K562 (cell line): ENCODE measurements around the gene PRODH2. TPM values are rescaled to one million over a fixed set of nuclear protein-coding genes. Genes with fewer than 3 reads are reported as not detected.

ENCODE experiments used
- ARID2 ChIP-seq: fragments of 450-650 bp; IDR thresholded peaks from 2 replicates; pipeline ENCODE4 v1.6.1; 2017; ENCODE audit warnings: antibody characterized with exemption, mild to moderate bottlenecking
- ATF3 ChIP-seq, 2 experiments: fragments of 450-650 bp in 1 of 2; sonication (generic) in 1 of 2; formaldehyde crosslinking in 1 of 2; IDR thresholded peaks in 1 of 2; conservative IDR thresholded peaks in 1 of 2; 2 replicates each; pipeline versions ENCODE4 v1.6.1 to v1.8.1; 2016 to 2023; ENCODE audit warnings: mild to moderate bottlenecking in 2 of 2, moderate library complexity in 2 of 2, inconsistent platforms in 1 of 2, missing genetic modification reagents in 1 of 2
- ATF6 ChIP-seq: sonication (generic); formaldehyde crosslinking; IDR thresholded peaks from 2 replicates; pipeline ENCODE4 v1.4.0; 2020; ENCODE audit warnings: mild to moderate bottlenecking, missing genetic modification reagents
- DNMT1 ChIP-seq: fragments of 450-650 bp; IDR thresholded peaks from 2 replicates; pipeline ENCODE4 v1.6.1; 2016; ENCODE audit warnings: antibody characterized with exemption, mild to moderate bottlenecking
- E2F4 ChIP-seq: sonication (generic); formaldehyde crosslinking; IDR thresholded peaks from 2 replicates; pipeline ENCODE4 v1.8.0; 2022; ENCODE audit warnings: mild to moderate bottlenecking, low read depth, missing genetic modification reagents
- EHMT2 ChIP-seq: fragments of 450-650 bp; IDR thresholded peaks from 2 replicates; pipeline ENCODE4 v1.6.1; 2018; ENCODE audit warnings: antibody characterized with exemption
- MIER1 ChIP-seq: fragments of 450-650 bp; IDR thresholded peaks from 2 replicates; pipeline ENCODE4 v1.6.1; 2016; ENCODE audit warnings: antibody characterized with exemption, mild to moderate bottlenecking, low read depth
- NCOA1 ChIP-seq: fragments of 450-650 bp; IDR thresholded peaks from 2 replicates; pipeline ENCODE4 v1.6.1; 2016; ENCODE audit warnings: low read depth
- NKRF ChIP-seq: fragments of 450-650 bp; IDR thresholded peaks from 2 replicates; pipeline ENCODE4 v1.6.1; 2016; ENCODE audit warnings: borderline replicate concordance
- TCF7 ChIP-seq: sonication (generic); IDR thresholded peaks from 2 replicates; pipeline ENCODE4 v1.6.1; 2016; ENCODE audit warnings: antibody characterized with exemption, borderline replicate concordance
- TEAD4 ChIP-seq, 2 experiments: sonication (generic) in 1 of 2; formaldehyde crosslinking in 1 of 2; IDR thresholded peaks; 2 replicates each; pipeline versions ENCODE4 v1.6.1 to v1.8.0; 2012 to 2022; ENCODE audit warnings: borderline replicate concordance in 1 of 2, inconsistent platforms in 1 of 2, low read length in 1 of 2, mild to moderate bottlenecking in 1 of 2, missing genetic modification reagents in 1 of 2
- TGIF2 ChIP-seq: sonication (generic); formaldehyde crosslinking; IDR thresholded peaks from 2 replicates; pipeline ENCODE4 v1.8.1; 2022; ENCODE audit warnings: mild to moderate bottlenecking, missing genetic modification reagents, moderate library complexity
- THAP7 ChIP-seq: fragments of 250-450 bp; sonication (Bioruptor Pico); IDR thresholded peaks from 2 replicates; pipeline ENCODE4 v1.5.0; 2021
- ZBTB11 ChIP-seq, 3 experiments: fragments of 200-800 bp in 1 of 3; fragments of 250-450 bp in 1 of 3; fragments of 450-650 bp in 1 of 3; sonication (Bioruptor Pico) in 1 of 3; sonication (Bioruptor generic) in 1 of 3; formaldehyde crosslinking in 1 of 3; IDR thresholded peaks; 2 replicates each; pipeline versions ENCODE4 v1.6.1 to v1.8.0; 2016 to 2022; ENCODE audit warnings: mild to moderate bottlenecking in 2 of 3, missing genetic modification characterization in 2 of 3, missing compliant biosample characterization in 1 of 3, moderate library complexity in 1 of 3
- ZNF239 ChIP-seq: fragments of 250-450 bp; sonication (Bioruptor Pico); IDR thresholded peaks from 2 replicates; pipeline ENCODE4 v1.4.0; 2020; ENCODE audit warnings: mild to moderate bottlenecking
- ZNF696 ChIP-seq: fragments of 250-450 bp; sonication (Bioruptor Pico); conservative IDR thresholded peaks from 2 replicates; pipeline ENCODE4 v1.4.0; 2020; ENCODE audit warnings: mild to moderate bottlenecking, moderate library complexity
- polyA plus RNA-seq, 8 experiments: library from polyadenylated mRNA; depleted of rRNA in 4 of 8; stranded (reverse) in 5 of 8; unstranded in 3 of 8; fragments of >200 nt; fragmentation: Nextera tagmentation in 2 of 8; fragmentation: Illumina TruSeq in 1 of 8; extraction: Ambion mirVana in 2 of 8; extraction: Trizol in 1 of 8; gene quantifications; 2 replicates each; pipeline versions ENCODE4 v1.2.1 to v1.2.3, GENCODE V29; 2011 to 2014; ENCODE audit warnings: inconsistent platforms in 1 of 8, missing spikeins in 1 of 8
- total RNA-seq, 7 experiments: library from RNA; depleted of rRNA in 6 of 7; stranded (reverse); fragments of >200 nt in 6 of 7; fragmentation: Illumina TruSeq in 2 of 7; extraction: Trizol in 2 of 7; gene quantifications; 2 replicates each; pipeline versions ENCODE4 v1.2.1 to v1.2.3, GENCODE V29; 2011 to 2021; ENCODE audit warnings: low replicate concordance in 1 of 7

PRODH2 gene
- total and polyA plus RNA-seq, 9 of the 15 experiments (the other 6 are each of a cell fraction or from before 2014, with no cell fraction given), result not detected

- TF ChIP-seq TEAD4 (IDR thresholded peaks at IDR 0.05; ENCODE audit: low read length) (no peak), TEAD4 (CRISPR knock-in tag; IDR thresholded peaks at IDR 0.05; ENCODE audit: borderline replicate concordance) (peak; percentile 52; the same call in 1 of the 2 replicates), ATF3 (IDR thresholded peaks at IDR 0.05) (no peak), ATF3 (CRISPR knock-in tag; conservative IDR thresholded peaks at IDR 0.05) (no peak), ZNF696 (CRISPR knock-in tag) (no peak), NKRF (peak; percentile 66; the same call in 1 of the 2 replicates), ATF6 (CRISPR knock-in tag) (peak; percentile 97), TGIF2 (peak; percentile 87; the same call in 1 of the 2 replicates), ZNF239 (CRISPR knock-in tag) (no peak), NCOA1 (peak; percentile 54; the same call in 1 of the 2 replicates), E2F4 (CRISPR knock-in tag) (peak; percentile 77; the same call in 1 of the 2 replicates), TCF7 (no peak), THAP7 (no peak), MIER1 (peak; percentile 97), ZBTB11 (CRISPR knock-in tag; IDR thresholded peaks at IDR 0.05) (no peak), DNMT1 (no peak), EHMT2 (peak; percentile 99), ARID2 (no peak)
Measured at GRCh38 chr19:35828692-35829301, 16.2 kb upstream of the PRODH2 start (continued).
